CD4-positive, alpha-beta T cell treated with Interleukin-6 for 4 hours (primary cell): ENCODE results near the gene PHLDA3.

Experiments used
- DNase-seq: peaks from one replicate; pipeline ENCODE4 v3.0.0-alpha.2; 2020; ENCODE audit warnings: mixed read lengths

Gene PHLDA3

GRCh38 chr1:201460814-201461644 lies 8.0 kb downstream of the PHLDA3 start:
- no peak for DNase-seq

- DNase-seq: no peak
Measured at GRCh38 chr1:201459775-201460174, 9.2 kb downstream of the PHLDA3 start.

DNA sequence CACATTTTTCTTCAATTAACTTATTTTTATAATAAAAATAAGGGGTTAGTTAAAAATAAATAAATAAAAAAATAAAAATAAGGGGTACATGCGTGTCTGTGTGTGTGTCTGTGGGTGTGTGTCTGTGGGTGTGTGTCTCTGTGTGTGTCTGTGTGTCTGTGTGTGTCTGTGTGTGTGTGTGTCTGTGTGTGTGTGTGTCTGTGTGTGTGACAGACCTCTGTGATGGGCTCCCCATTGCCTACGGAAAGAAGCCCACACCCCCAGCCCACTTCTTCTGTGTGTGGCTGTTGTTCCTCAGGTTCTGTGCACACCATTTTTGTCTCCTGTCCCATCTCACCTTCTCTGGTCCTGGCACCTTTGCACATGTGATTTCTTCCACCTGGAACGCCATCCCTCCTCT lies 9.9 kb downstream of the PHLDA3 start:
- DNase-seq: no peak

- DNase-seq: no peak
Measured at GRCh38 chr1:201457508-201457960, 11.5 kb downstream of the PHLDA3 start.

- no peak for DNase-seq
Measured at GRCh38 chr1:201456499-201457309, 12.3 kb downstream of the PHLDA3 start.

- DNase-seq: no peak
Measured at GRCh38 chr1:201455098-201455497, 13.9 kb downstream of the PHLDA3 start.

DNA sequence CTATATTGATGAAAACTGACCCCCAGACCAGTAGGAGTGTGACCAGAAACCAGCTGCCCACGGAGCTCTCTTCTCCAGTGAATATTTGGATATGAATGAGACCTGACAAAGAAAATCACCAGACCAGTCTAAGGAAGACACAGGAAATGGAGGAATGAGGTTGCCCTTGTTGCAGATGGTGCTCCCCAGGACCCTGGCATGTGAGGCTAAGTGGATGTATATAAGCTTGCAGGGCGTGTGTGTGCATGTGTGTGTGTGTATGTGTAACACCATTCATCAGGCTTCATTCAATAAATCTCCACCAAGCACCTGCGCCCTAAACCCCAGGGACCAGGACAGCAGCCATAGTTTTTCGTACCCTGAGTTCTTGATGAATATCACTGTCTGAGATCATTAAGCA lies 14.4 kb downstream of the PHLDA3 start:
- no peak for DNase-seq

- no peak for DNase-seq
Measured at GRCh38 chr1:201452866-201453265, 16.1 kb downstream of the PHLDA3 start.

- DNase-seq: no peak
Measured at GRCh38 chr1:201450721-201451291, 18.2 kb downstream of the PHLDA3 start.

GRCh38 chr1:201448990-201449389 lies 20.0 kb downstream of the PHLDA3 start:
- DNase-seq: no peak

- DNase-seq: peak; percentile 68
Measured at GRCh38 chr1:201447903-201448871, 20.8 kb downstream of the PHLDA3 start.

DNA sequence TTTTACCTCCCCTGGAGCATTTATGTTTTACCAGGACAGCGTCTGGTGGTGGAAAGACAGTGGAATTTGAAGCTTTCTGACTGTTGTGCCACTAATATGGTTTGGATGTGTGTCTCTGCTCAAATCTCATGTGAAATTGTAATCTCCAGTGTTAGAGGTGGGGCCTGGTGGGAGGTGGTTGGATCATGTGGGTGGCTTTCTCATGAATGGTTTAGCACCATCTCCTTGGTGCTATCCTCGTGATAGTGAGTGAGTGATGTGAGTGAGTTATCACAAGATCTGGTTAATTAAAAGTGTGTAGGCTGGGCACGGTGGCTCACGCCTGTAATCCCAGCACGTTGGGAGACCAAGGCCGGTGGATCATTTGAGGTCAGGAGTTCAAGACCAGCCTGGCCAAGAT lies 23.7 kb downstream of the PHLDA3 start:
- DNase-seq: no peak

GRCh38 chr1:201444792-201445191 lies 24.2 kb downstream of the PHLDA3 start:
- no peak for DNase-seq

- no peak for DNase-seq
Measured at GRCh38 chr1:201443747-201444146, 25.2 kb downstream of the PHLDA3 start.

DNA sequence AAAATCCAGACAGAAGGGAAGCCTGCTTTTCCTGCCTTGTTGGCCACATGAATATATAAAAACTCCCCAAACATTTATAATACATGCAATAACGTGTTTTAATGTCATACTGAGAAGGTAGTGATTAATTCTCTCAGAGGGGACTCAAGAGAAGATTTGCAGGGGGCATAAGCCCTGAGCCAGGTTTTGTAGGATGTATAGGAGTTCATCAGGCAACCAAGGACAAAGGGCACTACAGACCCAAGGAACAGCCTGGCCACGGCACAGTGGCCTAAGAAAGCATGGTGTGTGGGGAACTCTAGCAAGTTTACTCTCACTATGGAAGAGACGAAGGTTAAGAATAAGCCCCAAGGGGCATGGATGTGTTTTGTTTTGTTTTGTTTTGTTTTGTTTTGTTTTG lies 32.0 kb downstream of the PHLDA3 start:
- no peak for DNase-seq

GRCh38 chr1:201436393-201436792 lies 32.6 kb downstream of the PHLDA3 start:
- DNase-seq: no peak

DNA sequence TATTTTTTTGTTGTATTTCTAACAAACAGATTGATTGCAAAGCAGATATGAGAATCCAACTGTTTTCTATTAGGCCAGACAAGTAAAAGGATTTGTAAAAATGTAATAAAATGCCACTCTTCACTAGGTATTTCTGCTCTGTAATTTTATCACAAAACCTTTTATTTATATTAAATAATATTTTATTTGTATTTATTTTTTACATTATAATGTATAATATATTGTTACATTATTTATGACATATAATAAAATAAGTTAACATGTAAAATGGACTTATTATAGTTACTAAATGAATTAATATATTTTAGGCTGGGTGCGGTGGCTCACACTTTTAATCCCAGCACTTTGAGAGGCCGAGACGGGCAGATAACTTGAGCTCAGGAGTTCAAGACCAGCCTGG lies 34.7 kb downstream of the PHLDA3 start:
- no peak for DNase-seq

GRCh38 chr1:201433609-201434008 lies 35.4 kb downstream of the PHLDA3 start:
- DNase-seq: no peak

GRCh38 chr1:201430776-201431175 lies 38.2 kb downstream of the PHLDA3 start:
- no peak for DNase-seq

- DNase-seq: no peak
Measured at GRCh38 chr1:201429736-201430501, 39.1 kb downstream of the PHLDA3 start.

DNA sequence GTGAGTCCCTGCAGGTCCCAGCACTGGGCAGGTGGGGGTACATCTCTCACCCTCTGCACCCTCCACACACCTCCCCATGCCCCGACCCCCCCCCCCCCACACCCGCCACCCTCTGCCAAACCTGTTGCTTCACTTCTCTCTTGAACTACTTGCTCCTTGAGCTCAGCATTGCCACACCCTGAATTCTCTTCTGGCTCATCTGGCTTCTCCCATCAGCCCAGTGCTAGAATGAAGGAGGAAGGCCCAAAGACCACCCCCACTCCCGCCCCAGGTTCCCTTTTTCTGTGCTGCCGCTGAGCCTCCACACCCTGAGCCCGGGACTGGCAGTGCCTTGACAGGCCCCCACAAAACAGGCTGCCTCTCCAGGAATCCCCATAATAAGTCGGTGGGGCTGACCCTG lies 41.0 kb downstream of the PHLDA3 start:
- no peak for DNase-seq
